ENCODE measurements around the gene LGALS7B. TPM values are rescaled to one million over a fixed set of nuclear protein-coding genes. Genes with fewer than 3 reads are reported as not detected.
"Not testable (repeated sequence)": the region's sequence is repeated elsewhere in the genome, so short reads cannot be mapped to it uniquely, and the experiment has no call there.

Gene LGALS7B
- polyA plus RNA-seq, 1 donor, result 5.4 TPM

DNA sequence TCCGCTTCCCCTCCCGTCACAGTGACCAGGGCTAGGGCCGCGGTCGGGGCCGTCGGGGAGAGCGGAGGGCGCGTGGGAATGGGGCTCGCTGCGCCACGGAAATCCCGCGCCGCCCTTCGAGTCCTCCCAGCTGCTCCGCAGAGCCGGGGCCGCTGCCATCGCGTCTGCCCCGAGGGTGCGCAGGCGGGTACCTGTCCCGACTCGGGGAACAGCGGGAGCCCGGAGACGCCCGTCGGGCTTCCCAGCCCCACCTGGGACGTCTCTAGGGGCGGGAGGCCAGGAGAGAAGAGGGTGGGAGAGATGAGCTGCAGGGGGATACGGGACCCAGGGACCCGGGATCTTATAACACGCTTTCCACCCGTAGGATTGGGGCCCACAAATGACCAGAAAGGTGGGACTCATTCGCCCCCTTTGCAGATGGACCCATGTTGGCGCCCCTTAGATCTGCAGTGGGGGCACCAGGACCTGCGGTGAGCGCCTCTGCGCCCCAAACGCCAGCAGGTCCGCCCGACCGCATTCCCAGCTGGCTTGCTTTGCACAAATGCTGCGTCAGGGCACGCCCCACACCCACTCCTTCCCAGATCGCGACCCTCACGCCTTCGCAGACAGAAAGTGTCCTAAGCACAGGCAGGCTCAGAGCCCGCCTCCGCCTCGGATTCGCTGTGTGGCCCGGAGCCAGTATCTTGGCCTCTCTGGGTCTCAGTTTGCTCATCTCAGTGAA is 18.6 kb upstream of the LGALS7B start:
- not testable (repeated sequence) for DNase-seq

DNA sequence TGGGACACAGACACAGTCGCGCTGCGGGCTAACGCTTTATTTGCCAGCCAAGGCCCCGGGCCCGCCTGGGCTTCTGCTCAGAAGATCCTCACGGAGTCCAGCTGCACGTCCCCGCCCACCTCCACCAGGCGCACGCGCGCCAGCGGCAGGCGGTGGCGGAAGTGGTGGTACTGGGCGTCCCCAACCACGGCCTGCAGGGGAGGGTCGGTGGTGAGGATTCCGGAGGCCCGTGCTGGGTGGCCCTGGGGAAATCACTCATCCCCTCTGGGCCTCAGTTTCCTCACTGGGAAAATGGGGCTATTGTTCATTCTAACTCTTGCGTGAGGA is 18.1 kb upstream of the LGALS7B start:
- DNase-seq, result not testable (repeated sequence)

DNA sequence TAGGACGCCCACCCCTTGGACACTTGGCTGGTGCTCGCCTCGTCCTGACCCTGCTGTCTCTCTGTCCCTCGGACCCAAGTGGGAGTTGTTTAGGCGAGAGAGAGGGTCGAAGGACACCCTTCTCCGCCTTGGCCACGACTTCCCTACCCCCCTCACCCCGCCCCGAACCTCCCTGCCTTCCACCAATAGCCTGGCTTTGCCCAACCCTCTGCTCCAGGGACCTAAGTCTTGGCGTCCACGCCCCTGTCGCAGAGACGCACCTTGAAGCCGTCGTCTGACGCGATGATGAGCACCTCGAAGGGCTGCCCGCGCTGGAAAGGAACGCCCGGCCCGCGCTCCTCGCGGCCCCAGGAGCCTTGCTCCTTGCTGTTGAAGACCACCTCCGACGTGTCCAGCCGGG is 17.4 kb upstream of the LGALS7B start:
- DNase-seq, result not testable (repeated sequence)

DNA sequence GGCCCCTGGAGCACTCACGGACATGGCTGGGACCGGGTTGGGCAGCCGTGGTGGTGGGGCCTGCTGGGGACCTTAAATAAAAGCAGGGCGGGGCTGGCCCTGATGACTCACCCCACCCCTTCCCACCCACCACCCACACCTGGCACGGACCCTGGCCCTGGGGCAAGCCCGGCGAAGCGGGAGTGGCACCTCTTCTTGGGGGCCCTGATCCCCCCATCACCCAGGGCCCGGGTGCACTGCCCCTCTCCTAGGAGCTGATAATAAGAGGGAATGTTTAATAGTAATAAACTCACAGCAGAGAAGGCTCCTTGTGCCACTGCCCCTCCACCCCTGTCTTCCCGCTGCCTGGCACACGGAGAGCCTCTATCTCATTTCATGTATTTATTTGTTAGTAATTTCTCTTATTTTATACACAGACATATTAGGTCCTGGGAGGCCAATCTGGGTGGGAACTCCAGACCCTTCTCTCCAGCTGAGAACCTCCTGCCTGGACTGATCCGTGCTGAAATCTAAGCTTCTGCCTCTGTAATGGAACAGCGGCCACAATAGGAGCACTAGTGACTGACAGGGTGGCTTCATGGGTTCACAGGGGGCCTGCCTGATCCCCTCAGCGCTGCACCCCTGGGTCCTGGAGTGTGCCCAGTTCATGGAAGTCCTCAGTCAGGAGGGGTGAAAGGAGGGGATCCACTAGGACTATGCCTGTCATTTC is 15.4 kb upstream of the LGALS7B start, which contains the start of gene LGALS7:
Gene LGALS7, minus strand, starts transcription at position 49 of the 709 bp plus-strand sequence. Its CDS starts 25 bp downstream, at position 24.
- no peak for DNase-seq

DNA sequence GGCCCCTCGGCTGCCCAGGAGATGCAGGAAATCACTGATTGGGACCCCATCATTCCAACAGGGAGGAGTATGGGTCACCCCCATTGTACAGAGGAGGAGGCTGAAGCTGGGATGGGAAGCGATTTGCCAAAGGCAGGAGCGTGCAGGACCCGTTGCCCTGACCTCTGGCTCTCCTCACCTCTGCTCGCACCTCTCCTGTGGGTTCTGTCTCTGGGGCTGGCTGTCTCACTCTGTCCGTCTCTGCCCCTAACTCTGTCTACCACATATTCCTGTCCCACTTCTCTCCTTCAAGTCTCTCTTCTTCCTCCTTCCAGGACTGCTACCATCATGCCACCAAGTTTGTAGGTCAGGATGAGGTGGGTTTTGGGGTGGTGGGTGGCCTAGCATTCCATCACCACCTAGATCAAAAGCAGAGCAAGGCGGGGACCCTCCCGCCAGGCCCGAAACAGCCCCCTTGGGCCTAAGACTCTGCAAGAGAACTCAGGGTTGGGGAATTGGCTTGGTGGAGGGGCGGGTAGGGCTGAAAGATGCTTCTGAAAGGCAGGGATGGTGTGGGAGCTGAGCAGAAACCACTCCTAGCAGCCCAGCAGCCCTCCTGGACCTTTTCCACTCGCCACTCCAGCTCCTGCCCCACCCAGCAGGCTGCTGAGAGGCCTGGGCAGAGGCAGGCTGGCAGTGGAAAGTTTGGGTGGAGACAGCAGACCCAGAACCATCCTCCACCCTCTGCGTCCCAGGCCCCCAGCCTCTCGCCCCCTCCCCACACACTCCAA is 14.6 kb upstream of the LGALS7B start:
- DNase-seq, result no peak

DNA sequence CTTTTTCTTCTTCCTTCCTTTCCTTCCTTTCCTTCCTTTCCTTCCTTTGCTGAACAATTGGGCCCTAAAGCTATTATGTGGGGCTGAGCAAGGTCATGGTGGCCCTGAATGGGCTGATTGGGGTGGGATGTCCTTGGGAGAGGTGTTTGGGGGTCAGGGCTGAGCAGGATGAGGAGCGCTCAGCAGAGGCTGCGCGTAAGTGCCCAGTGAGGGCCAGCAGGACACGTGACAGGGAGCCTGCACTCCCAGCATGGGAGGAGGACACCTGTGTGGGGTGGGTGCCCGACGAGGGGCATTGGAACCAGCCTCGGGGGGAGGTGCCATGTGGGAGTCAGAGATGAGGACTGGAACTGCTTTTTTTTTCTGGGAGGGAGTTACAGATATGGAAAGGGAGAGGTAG is 10.3 kb upstream of the LGALS7B start:
- DNase-seq, result no peak

DNA sequence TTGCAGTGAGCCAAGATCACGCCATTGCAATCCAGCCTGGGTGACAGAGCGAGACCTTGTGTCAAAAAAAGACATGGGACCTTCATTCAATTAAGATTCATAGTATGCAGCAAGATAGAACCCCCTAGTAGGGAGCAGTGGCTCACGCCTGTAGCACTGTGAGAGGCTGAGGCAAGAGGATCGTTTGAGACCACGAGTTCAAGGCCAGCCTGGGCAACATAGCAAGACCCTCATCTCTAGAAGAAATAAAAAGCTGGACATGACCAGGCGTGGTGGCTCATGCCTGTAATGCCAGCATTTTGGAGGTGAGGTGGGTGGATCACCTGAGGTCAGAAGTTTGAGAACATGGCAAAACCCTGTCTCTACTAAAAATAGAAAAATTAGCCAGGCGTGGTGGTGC is 8.6 kb upstream of the LGALS7B start:
- no peak for DNase-seq

DNA sequence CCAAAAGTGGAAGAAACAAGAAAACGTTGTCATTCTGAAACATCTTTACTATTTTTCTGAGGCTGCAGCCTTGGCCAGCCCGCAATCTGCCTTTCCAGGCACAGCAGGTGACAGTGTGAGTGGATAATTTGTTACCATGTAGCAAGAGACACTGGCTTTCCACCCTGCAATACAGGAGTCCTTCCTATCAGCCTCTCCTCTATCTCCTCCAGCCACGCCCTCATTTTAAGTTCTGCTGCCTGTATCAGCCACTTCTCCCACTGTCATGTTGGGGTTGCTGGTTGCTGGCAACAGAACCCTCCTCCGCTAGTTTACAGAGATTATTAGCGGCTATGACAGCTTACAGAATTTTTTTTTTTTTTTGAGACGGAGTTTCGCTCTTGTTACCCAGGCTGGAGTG is 7.9 kb upstream of the LGALS7B start:
- no peak for DNase-seq

DNA sequence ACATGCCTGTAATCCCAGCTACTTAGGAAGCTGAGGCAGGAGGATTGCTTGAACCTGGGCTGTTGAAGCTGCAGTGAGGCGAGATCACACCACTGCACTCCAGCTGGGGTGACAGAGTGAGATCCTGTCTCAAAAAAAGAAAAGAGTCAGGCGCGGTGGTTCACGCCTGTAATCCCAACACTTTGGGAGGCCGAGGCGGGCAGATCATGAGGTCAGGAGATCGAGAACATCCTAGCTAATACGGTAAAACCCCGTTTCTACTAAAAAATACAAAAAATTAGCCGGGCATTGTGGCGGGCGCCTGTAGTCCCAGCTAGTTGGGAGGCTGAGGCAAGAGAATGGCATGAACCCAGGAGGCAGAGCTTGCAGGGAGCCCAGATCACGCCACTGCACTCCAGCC is 6.8 kb upstream of the LGALS7B start:
- DNase-seq, result not testable (repeated sequence)

DNA sequence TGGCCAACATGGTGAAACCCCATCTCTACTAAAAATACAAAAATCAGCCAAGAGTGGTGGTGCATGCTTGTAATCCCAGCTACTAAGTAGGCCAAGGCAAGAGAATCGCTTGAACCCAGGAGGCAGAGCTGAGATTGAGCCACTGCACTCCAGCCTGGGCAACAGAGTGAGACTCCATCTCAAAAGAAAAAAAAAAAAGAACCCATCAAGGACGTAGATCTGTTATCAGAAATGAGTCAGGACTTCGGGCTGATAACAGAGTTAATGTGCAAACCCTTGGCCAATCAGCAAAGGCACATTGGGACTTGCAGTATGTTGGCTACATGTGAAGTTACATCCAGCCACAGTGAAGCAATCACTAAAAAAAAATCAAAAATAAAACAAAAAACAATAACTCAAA is 4.8 kb upstream of the LGALS7B start:
- no peak for DNase-seq

DNA sequence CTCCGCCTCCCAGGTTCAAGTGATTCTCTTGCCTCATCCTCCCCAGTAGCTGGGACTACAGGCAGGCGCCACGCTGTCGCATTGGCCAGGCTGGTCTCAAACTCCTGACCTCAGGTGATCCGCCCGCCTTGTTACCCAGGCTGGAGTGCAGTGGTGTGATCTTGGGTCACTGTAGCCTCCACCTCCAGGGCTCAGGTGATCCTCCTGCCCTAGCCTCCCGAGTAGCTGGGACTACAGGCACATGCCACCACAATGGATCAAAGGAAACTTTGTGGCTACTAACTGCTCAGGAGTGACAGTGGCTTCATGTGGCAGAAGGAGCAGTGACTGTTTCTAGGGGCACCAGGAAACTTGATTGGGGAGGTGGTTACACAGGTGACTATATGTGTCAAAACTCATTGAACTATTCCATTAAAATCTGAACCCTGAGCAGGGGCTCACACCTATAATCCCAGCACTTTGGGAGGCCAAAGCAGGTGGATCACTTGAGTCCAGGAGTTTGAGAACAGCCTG is 3.8 kb upstream of the LGALS7B start:
- DNase-seq, result no peak

DNA sequence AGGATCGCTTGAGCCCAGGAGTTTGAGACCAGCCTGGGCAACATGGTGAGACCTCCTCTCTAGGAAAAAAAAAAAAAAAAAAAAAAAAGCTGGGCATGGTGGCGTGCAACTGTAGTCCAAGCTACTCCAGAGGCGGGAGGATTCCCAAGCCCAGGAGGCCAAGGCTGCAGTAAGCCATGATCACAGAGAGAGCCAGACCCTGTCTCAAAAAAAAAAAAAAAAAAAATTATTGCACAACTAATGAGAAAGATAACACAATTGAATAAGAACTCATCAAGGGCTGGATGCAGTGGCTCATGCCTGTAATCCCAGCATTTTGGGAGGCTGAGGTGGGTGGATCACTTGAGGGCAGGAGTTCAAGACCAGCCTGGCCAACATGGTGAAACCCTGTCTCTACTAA is 2.9 kb upstream of the LGALS7B start:
- DNase-seq, result not testable (repeated sequence)

DNA sequence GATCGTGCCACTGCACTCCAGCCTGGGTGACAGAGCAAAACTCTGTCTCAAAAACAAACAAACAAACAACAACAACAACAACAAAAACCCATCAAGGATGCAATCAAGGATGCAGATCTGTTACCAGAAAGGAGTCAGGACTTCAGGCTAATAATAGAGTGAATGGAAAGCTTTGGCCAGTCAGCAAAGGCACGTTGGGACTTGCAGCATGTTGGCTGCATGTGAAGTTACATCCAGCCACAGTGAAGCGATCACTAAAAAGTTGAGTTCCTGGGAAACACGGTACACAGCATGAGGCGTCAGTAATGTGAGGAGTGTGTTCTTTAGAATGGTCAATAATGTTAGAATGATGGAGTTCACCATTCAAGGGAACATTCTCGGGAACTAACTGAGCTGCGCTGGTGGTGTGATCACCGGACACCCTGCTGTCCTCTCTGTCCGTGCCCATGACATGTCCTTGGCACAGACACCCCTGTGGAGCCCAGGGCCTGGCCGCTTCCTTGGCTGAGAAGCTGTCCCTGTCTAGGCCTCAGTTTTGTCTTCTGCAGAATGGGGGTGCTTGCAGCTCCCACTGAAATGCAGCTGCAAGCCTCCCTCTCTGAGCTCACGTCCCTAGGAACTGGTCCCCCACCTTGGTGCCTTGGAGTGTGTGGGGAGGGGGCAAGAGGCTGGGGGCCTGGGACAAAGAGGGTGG is 2.3 kb upstream of the LGALS7B start:
- DNase-seq, result no peak

DNA sequence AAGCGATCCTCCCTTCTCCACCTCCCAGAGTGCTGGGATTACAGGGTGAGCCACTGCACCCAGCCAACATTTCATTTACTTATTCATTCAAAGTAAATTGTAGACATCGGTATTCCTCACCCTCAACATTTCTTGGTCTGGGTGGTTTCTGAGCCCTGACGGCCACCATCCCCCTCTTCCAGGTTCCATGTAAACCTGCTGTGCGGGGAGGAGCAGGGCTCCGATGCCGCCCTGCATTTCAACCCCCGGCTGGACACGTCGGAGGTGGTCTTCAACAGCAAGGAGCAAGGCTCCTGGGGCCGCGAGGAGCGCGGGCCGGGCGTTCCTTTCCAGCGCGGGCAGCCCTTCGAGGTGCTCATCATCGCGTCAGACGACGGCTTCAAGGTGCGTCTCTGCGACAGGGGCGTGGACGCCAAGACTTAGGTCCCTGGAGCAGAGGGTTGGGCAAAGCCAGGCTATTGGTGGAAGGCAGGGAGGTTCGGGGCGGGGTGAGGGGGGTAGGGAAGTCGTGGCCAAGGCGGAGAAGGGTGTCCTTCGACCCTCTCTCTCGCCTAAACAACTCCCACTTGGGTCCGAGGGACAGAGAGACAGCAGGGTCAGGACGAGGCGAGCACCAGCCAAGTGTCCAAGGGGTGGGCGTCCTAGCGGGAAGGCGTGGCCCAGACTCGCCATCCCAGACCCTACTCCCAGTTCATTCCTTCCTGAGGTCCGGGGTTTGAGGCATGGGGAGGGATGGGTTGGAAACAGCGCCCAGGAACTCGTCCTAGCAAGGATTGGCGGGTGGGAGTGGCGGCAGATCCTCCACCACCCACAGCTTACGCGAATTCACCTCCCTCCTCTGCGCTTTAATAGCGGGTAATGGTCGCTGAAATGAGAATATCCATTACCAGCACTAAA is 1.8 kb downstream of the LGALS7B start:
- DNase-seq, result not testable (repeated sequence)

DNA sequence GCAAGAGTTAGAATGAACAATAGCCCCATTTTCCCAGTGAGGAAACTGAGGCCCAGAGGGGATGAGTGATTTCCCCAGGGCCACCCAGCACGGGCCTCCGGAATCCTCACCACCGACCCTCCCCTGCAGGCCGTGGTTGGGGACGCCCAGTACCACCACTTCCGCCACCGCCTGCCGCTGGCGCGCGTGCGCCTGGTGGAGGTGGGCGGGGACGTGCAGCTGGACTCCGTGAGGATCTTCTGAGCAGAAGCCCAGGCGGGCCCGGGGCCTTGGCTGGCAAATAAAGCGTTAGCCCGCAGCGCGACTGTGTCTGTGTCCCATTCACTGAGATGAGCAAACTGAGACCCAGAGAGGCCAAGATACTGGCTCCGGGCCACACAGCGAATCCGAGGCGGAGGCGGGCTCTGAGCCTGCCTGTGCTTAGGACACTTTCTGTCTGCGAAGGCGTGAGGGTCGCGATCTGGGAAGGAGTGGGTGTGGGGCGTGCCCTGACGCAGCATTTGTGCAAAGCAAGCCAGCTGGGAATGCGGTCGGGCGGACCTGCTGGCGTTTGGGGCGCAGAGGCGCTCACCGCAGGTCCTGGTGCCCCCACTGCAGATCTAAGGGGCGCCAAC is 2.6 kb downstream of the LGALS7B start:
- not testable (repeated sequence) for DNase-seq

DNA sequence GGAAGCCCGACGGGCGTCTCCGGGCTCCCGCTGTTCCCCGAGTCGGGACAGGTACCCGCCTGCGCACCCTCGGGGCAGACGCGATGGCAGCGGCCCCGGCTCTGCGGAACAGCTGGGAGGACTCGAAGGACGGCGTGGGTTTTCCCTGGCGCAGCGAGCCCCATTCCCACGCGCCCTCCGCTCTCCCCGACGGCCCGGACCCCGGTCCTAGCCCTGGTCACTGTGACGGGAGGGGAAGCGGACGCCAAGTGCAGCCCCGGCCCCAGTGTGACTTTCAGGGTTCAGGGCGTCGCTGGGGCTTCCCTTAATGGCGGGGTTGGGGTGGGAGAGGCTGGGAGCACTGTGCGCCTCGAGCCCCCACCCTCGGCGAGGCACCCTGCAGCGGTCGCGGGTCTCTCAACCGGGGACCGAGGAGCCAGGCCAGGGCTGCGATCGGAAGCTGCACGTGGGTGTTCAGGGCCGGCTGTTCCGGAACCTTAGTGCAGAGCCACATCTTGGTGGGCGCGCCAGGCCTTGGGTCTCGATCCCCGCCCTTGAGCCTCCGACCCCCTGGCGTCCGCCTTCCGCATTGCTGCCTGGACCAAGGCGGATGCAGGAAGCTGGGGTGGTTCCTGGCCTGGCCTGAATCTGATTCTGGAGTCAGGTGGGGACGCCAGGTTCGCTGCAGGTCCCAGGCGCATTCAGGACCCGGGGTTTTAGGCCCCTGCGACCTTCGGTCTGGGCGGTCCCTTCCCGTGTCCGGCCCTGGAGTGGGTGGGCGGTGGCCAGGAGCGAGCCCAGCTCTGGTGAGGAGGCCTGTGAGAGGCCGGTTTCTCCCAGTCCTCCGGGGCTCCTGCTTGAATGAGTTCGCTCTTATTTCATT is 3.5 kb downstream of the LGALS7B start:
- DNase-seq, result no peak

DNA sequence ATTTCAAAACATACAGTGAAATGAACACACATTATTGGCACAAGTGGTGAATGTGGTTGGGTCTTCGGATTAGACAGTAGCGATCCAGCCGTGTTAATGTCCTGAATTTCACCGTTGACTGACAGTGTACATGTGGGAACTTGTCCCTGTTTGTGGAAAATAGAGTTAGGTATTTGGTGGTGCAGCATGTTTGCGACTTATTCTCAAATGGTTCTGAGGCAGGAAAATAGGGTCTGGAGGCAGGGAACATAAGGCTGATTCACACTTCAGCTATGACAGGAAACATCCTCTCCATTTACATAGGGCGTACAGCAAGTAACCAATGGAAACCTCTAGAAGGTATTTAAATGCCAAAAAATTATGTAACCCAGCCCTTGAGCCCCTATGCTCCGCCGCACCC is 4.2 kb downstream of the LGALS7B start:
- DNase-seq, result no peak

DNA sequence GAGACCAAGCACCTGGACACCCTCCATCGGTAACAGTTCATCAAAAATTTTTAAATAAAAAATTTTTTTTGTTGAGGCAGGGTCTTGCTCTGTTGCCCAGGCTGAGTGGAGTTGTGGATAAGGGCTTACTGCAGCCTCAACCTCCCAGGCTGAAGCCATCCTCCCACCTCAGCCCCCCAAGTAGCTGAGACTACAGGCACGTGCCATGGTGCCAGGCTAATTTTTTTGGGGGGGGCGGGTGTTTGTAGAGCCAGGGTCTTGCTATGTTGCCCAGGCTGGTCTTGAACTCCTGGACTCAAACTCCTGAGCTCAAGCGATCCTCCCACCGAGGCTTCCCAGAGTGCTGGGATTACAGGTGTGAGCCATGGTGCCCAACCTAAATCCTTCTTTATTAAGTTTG is 4.7 kb downstream of the LGALS7B start:
- no peak for DNase-seq

DNA sequence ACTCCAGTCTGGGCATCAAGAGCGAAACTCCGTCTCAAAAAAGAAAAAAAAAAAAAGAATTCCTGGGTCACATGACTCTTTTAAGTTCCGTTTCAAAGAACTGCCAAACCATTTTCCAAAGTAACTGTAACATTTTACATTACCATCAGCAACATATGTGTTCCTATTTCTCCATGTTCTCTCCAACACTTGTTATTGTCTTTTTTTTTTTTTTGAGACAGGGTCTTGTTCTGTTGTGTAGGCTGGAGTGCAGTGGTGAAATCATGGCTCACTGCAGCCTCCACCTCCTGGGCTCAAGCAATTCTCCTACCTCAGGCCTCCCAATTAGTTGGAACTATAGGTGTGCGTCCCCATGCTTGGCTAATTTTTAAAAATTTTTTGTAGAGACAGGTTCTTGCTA is 6.5 kb downstream of the LGALS7B start:
- no peak for DNase-seq

DNA sequence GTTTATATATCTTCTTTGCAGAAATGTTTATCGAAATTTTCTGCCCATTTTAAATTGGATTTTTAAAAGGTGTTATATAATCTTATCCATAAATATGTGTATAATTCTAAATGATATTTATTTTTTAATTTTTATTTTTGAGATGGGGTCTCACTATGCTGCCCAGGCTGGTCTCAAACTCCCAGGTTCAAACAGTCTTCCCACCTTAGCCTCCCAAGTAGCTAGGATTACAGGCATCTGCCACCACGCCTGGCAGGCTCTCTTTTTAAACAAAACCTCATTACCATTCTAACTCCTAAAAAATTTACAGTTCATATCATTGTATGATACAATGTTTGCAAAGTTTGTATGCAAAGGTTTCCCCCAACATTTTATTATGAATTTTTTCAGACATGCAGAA is 7.2 kb downstream of the LGALS7B start:
- DNase-seq, result no peak
